Stimulated activated CD8-positive, alpha-beta memory T cell treated with anti-CD3 and anti-CD28 coated beads, Interleukin-7, amount 100 ng/mL, for 48 hours (primary cell): ENCODE results near the gene RASAL2.
A peak's percentile ranks its signal among the peaks of the same experiment; 100 is the strongest.

Experiments used
- DNase-seq, 2 donors: peaks; one replicate each; pipeline ENCODE4 v3.0.0-alpha.2; 2020; ENCODE audit warnings: low read depth in 1 of 2; ENCODE audit errors: extremely low read depth in 1 of 2

Gene RASAL2

DNA sequence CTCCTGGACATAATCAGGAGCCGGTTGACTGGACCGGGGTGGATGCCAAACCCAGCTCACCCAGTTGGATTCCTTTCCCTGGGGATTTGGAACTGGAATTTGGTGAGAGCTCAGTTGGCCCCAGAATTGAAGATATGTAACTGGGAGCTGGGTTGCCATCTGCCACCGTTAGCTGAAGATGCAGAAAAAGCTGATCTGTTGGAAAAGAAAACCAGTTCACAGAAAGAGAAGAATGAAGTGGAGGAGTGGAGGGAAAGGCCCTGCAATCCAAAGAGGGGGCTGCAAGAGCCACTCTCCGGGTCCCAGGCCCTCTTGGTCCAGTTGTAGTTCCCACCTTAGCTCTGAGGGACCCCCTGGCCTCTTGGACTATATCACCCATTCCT lies 435.0 kb downstream of the RASAL2 start:
- no peak for DNase-seq

DNA sequence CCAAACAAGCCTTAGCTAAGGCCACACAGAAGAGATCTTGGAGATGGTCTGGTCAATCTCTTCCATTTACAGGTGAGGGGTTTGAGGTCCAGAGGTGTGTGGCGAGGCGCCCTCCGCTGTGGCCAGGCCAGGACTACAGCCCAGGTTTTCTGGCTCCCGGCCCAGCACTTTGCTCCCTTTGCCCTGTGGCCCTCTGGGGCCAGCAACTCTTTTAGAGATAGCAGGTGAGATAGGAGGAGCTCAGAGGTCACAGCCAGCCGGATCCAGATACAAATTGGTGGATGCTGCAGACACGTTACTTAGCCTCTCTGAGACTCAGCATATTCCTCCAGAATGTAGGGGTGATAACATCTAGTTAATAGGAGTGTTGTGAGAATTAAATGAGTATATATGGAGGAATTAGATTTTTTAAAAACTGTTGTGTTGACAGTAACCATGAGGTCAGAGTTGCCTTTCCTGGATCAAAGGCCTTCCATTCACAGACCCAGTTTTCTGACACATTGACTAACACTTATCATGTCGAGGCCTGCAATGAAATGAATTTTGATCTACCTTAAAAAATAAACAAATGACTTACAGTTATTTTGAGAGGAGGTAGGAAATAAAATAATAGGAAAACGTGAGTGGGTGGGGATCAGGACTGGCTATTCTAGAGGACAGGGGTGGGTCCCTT lies 435.6 kb downstream of the RASAL2 start:
- no peak for DNase-seq

DNA sequence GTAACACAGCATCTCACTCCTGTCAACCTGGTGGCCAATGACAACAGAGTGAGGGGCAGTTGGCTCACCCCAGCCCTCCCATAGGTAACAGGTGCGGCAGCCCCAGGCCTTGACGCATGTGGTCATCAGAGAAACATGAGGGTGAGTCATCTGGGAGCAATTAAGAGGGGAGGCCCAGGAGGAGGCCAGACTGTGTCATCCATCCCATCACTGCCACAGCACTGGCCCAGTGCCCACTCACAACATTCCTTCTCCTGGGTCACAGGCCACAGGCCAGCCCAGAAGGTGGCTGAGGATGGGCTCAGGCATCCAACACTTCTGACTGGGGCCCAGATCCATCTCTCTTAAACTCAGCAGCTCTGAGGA lies 436.1 kb downstream of the RASAL2 start:
- no peak for DNase-seq

DNA sequence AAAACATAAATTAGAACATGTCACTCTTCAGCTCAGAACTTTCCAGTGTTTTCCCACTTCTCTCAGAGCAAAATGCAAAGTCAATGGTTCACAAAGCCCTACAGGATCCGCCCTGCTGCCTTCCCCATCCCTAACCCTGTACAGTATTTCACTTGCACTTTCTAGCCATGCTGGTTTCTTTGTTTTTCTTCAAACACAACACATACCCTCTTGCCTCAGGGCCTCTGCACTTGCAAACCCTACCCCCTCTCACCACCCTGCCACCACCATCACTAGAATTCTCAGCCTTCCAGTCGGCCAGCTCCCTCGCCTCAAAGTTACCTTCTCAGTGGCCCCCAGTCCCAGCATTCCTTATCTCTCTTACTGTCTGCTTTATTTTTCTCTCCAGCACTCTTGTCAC lies 436.6 kb downstream of the RASAL2 start:
- no peak for DNase-seq

DNA sequence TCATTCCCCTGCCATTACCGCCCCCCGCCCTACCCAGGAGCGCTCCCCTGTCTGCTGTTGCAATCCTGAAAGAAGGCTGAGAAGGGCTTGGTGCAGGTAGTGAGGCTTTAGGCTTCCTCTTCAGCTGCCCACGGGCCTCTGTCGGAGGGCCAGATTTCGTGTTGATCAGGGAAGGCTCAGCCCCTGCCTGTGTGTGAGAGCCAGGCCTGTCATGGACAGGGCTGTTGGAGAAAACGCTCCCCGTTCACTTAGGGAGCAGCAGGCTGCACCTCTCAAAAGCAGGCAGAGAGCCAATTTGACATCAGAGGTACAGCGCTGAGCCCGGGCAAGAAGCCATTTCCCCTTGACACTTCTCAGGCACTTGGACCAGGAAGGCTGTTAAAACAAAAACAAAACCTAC lies 438.0 kb downstream of the RASAL2 start:
- DNase-seq, result no peak

DNA sequence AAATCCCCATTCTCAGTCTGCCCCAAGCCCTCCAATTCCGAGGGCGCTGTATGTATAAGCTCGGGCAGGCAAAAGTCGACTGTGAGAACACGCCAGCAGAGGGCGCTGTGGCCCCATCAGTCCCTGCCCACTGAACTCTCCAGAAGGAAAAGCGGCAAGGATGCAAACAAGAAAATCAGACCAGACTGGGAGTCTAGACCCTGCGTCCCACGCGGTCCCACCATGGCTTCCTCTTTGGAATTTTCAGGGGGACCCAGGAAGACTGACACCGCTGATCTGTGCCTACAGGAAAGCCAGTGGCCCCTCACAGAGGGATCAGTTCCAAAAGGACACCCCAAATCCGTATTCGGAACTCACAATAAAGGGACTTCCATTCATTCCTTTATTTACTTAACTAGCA lies 438.5 kb downstream of the RASAL2 start:
- peak; percentile 39 to 48 for DNase-seq

DNA sequence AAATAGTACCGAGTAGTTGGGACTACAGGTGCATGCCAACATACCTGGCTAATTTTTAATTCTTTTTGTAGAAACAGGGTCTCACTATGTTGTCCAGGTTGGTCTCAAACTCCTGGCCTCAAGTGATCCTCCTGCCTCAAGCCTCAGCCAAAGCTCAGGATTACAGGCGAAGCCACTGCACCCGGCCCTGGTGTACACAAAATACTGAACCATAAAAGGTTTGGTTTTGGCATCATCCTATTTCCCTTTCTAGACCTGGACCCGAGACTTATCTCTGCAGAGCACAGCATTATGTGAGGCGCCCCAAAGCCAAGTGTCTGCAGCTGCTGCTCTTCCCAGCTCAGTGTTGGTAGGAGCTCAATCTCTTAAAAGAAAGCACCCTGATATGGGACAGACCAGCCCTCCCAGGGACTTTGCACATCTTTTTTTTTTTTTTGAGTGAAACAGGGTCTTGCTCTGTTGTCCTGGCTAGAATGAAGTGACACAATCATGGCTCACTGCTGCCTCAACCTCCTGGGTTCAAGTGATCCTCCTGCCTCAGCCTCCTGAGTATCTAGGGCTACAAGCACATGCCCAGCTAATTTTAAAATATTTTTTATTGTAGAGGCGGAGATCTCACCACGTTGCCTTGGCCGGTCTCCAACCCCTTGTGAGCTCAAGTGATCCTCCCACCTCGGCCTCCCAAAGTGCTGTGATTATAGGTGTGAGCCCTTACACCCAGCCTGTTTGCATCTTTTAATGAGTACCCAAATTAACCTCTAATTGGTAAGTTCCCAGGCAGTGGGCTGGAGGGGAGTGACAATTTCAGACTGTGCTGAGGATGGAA lies 439.4 kb downstream of the RASAL2 start:
- no peak for DNase-seq
